Activated CD8-positive, alpha-beta T cell treated with anti-CD3 and anti-CD28 coated beads for 36 hours (primary cell): ENCODE results near the gene SKOR2. TPM values are rescaled to one million over a fixed set of nuclear protein-coding genes. Genes with fewer than 3 reads are reported as not detected.

Experiments
- ATAC-seq: fragments of 200-7000 bp; cut with Tn5 transposase; one replicate; pipeline ENCODE4 v1.10.0; 2021; ENCODE audit warnings: mild to moderate bottlenecking, moderate library complexity
- CTCF ChIA-PET: fragments of 350-600 bp; sonication (Branson Sonifier 250); formaldehyde crosslinking; loops from one replicate; lab custom pipeline; 2021; ENCODE audit warnings: antibody characterized with exemption; lab: Charles Lee
- POLR2A ChIA-PET: fragments of 350-600 bp; sonication (Branson Sonifier 250); formaldehyde crosslinking; loops from one replicate; lab custom pipeline; 2021; ENCODE audit warnings: antibody characterized with exemption; lab: Charles Lee
- DNase-seq: peaks from one replicate; pipeline ENCODE4 v3.0.0-alpha.2; 2020
- H3K27ac Mint-ChIP-seq: one replicate; pipeline ENCODE4 v1.8.0; 2021; ENCODE audit warnings: mild to moderate bottlenecking, mixed read lengths
- H3K27me3 Mint-ChIP-seq: one replicate; pipeline ENCODE4 v1.8.0; 2021; ENCODE audit warnings: mixed read lengths
- H3K36me3 Mint-ChIP-seq: one replicate; pipeline ENCODE4 v1.8.0; 2021; ENCODE audit warnings: low read depth, mixed read lengths
- H3K4me1 Mint-ChIP-seq: one replicate; pipeline ENCODE4 v1.8.0; 2021; ENCODE audit warnings: low read depth, mixed read lengths
- H3K4me3 Mint-ChIP-seq: one replicate; pipeline ENCODE4 v1.8.0; 2021; ENCODE audit warnings: mild to moderate bottlenecking, moderate library complexity, mixed read lengths
- H3K9me3 Mint-ChIP-seq: one replicate; pipeline ENCODE4 v1.8.0; 2021; ENCODE audit warnings: mixed read lengths
- intact Hi-C: fragments of 100-400 bp; cut with micrococcal nuclease; formaldehyde crosslinking; loops from one replicate; pipeline ENCODE4 v1.10.0; 2022
- total RNA-seq, 2 experiments: library from RNA; stranded (reverse); gene quantifications; one replicate each; pipeline ENCODE4 v1.2.3, GENCODE V29; 2021
- TF ChIP-seq, protein P1 (sequence below): fragments of 200-600 bp; IDR thresholded peaks from one replicate; pipeline ENCODE4 v1.8.0; 2022; ENCODE audit warnings: antibody characterized with exemption, mild to moderate bottlenecking

Gene SKOR2
- total RNA-seq, 2 experiments from 2014 or later, result not detected

DNA sequence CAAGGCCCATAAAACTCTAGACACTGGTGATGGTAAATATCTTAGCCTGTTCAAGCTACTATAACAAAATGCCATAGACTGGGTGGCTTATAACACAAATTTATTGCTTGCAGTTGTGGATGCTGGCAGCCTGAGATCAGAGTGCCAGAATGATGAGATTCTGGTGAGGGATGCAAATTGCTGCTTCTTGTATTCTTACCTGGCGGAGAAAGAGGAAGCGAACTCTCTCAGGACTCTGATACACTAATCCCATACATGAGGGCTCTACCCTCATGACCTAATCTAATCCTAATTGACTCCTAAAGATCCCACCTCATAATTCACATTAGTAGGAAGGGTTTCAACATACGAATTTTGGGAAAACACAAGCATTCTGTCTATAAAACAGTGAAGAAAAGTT is 70.7 kb downstream of the SKOR2 start:
- ChIA-PET POLR2A (no interaction called here), CTCF (no interaction called here)
- Mint-ChIP-seq H3K27ac (no peak overlapping the region), H3K36me3 (no peaks in the 10 kb centered on the region), H3K9me3 (peaks cover 13% of the 10 kb centered on the region), H3K27me3 (peaks cover 5% of the 10 kb centered on the region), H3K4me3 (no peak overlapping the region), H3K4me1 (peaks cover 2% of the 10 kb centered on the region)
- TF ChIP-seq, protein P1, sequence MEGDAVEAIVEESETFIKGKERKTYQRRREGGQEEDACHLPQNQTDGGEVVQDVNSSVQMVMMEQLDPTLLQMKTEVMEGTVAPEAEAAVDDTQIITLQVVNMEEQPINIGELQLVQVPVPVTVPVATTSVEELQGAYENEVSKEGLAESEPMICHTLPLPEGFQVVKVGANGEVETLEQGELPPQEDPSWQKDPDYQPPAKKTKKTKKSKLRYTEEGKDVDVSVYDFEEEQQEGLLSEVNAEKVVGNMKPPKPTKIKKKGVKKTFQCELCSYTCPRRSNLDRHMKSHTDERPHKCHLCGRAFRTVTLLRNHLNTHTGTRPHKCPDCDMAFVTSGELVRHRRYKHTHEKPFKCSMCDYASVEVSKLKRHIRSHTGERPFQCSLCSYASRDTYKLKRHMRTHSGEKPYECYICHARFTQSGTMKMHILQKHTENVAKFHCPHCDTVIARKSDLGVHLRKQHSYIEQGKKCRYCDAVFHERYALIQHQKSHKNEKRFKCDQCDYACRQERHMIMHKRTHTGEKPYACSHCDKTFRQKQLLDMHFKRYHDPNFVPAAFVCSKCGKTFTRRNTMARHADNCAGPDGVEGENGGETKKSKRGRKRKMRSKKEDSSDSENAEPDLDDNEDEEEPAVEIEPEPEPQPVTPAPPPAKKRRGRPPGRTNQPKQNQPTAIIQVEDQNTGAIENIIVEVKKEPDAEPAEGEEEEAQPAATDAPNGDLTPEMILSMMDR, result no peak
- intact Hi-C loops, result no loop called here
- DNase-seq (no peak), ATAC-seq (no peak)

- peaks cover 6% of the 10 kb centered on the region for H3K9me3 Mint-ChIP-seq
- TF ChIP-seq, protein P1, result no peak
- no peak for ATAC-seq
- no peaks in the 10 kb centered on the region for H3K36me3 Mint-ChIP-seq
- ChIA-PET POLR2A (interaction anchor here (1.4 kb wide), 1 partner anchor 25 kb away, joined by 3 read pairs; no protein-coding TSS in a partner anchor), CTCF (no interaction called here)
- DNase-seq, result no peak
- H3K4me3 Mint-ChIP-seq, result no peak overlapping the region
- intact Hi-C loops, result loop anchor here (10.0 kb wide), 1 partner anchor 55 kb away; no protein-coding TSS in a partner anchor
- peaks cover 2% of the 10 kb centered on the region for H3K4me1 Mint-ChIP-seq
- H3K27me3 Mint-ChIP-seq, result peaks cover 5% of the 10 kb centered on the region
- no peak overlapping the region for H3K27ac Mint-ChIP-seq
Measured at GRCh38 chr18:47179520-47179919, 71.9 kb downstream of the SKOR2 start.

DNA sequence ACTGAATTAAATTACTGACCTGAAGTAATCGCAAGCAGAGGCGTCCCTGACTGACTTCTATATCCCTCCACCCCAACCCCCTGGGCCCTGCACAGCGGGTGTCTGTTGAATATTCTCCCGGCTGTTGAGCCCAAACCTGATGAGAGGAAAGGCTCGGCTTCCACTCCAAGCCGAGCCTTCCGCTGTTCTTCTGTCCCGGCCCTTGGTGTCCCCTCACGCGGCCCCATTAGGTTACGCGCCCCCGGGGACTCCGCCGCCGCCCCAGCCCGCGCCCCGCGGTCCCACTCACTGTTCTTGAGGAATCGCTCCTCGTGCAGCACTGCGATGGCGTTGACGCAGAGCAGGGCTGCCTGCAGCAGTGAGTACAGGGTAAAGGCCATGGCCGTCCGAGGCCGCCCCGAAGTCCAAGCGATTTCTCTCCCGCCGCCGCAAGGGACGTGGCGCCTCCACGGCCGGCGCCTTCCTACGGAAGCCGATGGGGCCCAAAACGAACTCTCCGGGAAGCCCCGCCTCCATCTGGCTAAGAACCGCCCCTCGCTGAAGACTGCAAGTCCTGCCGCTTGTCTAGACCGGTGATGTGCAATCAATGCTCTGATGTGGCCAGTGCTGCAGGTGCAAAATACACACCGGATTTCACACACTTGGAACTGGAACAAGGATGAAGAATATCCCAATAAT is 75.4 kb downstream of the SKOR2 start, which contains the start of gene IER3IP1:
Gene IER3IP1 (minus strand): TSS at position 467 of the 678 bp plus-strand sequence. CDS start 87 bp downstream, at position 380.
- peaks cover 6% of the 10 kb centered on the region for H3K4me1 Mint-ChIP-seq
- CTCF ChIA-PET, result interaction anchor here (1.7 kb wide), 1 partner anchor 29 kb away, joined by 4 read pairs; no protein-coding TSS in a partner anchor
- H3K27ac Mint-ChIP-seq, result no peak within 1 kb of the TSS
- intact Hi-C loops, result loop anchor here (10.0 kb wide), 1 partner anchor 51 kb away; no protein-coding TSS in a partner anchor
- no peaks in the 10 kb centered on the region for H3K9me3 Mint-ChIP-seq
- peak within 1 kb of the TSS; percentile 8 for H3K4me3 Mint-ChIP-seq
- H3K27me3 Mint-ChIP-seq, result no peaks in the 10 kb centered on the region
- peak; percentile 94 for ATAC-seq
- peak; percentile 92 for DNase-seq
- POLR2A ChIA-PET, result interaction anchor here (1.4 kb wide), 1 partner anchor 56 kb away, joined by 3 read pairs; no protein-coding TSS in a partner anchor
- H3K36me3 Mint-ChIP-seq, result no peaks in the 10 kb centered on the region
- TF ChIP-seq, protein P1, result no peak

DNA sequence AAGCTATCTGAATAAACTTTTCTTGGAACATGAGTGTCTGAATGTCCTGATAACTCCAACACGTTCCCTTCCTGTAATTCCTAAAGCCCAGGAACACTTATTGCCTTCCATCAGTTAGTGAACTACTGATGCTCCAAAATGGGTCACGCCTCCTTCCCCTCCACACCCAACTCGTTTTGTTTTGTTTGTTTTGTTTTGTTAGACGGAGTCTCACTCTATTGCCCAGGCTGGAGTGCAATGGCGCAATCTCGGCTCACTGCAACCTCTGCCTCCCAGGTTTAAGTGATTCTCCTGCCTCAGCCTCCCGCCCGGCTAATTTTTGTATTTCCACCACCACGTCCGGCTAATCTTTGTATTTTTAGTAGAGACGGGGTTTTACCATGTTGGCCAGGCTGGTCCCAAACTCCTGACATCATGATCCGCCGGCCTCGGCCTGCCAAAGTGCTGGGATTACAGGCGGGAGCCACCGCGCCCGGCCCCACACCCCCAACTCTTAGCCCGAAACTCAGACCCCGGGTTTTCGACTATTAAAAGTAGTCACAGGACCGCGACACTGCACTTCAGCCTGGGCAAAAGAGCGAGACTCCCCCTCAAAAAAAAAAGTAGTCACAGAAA is 76.1 kb downstream of the SKOR2 start:
- TF ChIP-seq, protein P1, result no peak
- DNase-seq, result peak; percentile 6
- Mint-ChIP-seq H3K9me3 (no peaks in the 10 kb centered on the region), H3K4me1 (peaks cover 6% of the 10 kb centered on the region), H3K36me3 (no peaks in the 10 kb centered on the region), H3K27me3 (no peaks in the 10 kb centered on the region), H3K27ac (no peak overlapping the region), H3K4me3 (no peak overlapping the region)
- ChIA-PET CTCF (interaction anchor here (0.9 kb wide), 1 partner anchor 573 kb away, joined by 3 read pairs; no protein-coding TSS in a partner anchor), POLR2A (interaction anchor here (1.4 kb wide), 2 partner anchors 25 to 55 kb away, joined by 3 to 6 read pairs; partner anchors contain the start of gene HDHD2)
- peak; percentile 9 for ATAC-seq
- intact Hi-C loops, result loop anchor here (10.0 kb wide), 1 partner anchor 51 kb away; no protein-coding TSS in a partner anchor
